Sigmoid colon (tissue), 4 donors: ENCODE measurements around the gene RDH5.

Experiments
- EP300 ChIP-seq, 4 donors: sonication (generic); formaldehyde crosslinking; IDR thresholded peaks; one replicate each; pipeline ENCODE4 v1.6.1; 2017; ENCODE audit warnings: antibody characterized with exemption in 4 of 4
- POLR2A ChIP-seq, 2 donors: fragments of 450-650 bp; IDR thresholded peaks; one replicate each; pipeline ENCODE4 v1.6.1; 2016; ENCODE audit warnings: antibody characterized with exemption in 2 of 2, mild to moderate bottlenecking in 2 of 2, moderate library complexity in 2 of 2
- POLR2AphosphoS5 ChIP-seq, 4 donors: sonication (generic); formaldehyde crosslinking; IDR thresholded peaks; one replicate each; pipeline ENCODE4 v1.6.1; 2017; ENCODE audit warnings: antibody characterized with exemption in 4 of 4
- TF ChIP-seq, protein P1 (sequence below), 4 experiments: fragments of 450-650 bp in 3 of 4; fragments of 200-600 bp in 1 of 4; IDR thresholded peaks; one replicate each; pipeline ENCODE4 v1.5.1; 2016 to 2019; ENCODE audit warnings: antibody characterized with exemption in 4 of 4, mild to moderate bottlenecking in 3 of 4, moderate library complexity in 2 of 4

DNA sequence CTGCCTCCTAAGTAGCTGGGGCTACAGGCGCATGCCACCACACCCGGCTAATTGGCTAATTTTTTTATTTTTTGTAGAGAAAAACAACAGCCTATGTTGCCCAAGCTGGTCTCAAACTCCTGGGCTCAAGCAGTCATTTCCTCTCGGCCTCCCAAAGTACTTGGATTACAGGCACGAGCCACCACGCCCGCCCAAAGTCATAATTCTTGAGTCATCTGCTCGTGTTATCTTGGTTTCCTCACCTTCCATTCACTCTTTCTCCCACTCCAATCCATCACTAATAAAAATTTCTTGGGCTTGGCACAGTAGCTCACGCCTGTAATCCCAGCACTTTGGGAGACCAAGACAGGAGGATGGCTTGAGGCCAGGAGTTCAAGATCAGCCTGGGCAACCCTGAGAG, 44.5 kb upstream of the RDH5 start:
- TF ChIP-seq POLR2A (IDR thresholded peaks at IDR 0.05) = no peak
- TF ChIP-seq, protein P1, sequence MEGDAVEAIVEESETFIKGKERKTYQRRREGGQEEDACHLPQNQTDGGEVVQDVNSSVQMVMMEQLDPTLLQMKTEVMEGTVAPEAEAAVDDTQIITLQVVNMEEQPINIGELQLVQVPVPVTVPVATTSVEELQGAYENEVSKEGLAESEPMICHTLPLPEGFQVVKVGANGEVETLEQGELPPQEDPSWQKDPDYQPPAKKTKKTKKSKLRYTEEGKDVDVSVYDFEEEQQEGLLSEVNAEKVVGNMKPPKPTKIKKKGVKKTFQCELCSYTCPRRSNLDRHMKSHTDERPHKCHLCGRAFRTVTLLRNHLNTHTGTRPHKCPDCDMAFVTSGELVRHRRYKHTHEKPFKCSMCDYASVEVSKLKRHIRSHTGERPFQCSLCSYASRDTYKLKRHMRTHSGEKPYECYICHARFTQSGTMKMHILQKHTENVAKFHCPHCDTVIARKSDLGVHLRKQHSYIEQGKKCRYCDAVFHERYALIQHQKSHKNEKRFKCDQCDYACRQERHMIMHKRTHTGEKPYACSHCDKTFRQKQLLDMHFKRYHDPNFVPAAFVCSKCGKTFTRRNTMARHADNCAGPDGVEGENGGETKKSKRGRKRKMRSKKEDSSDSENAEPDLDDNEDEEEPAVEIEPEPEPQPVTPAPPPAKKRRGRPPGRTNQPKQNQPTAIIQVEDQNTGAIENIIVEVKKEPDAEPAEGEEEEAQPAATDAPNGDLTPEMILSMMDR (IDR thresholded peaks at IDR 0.05) = no peak
- no peak for TF ChIP-seq POLR2AphosphoS5 (IDR thresholded peaks at IDR 0.05)
- TF ChIP-seq EP300 (IDR thresholded peaks at IDR 0.05) = no peak
